Lower leg skin (tissue), 3 donors: ENCODE results near the gene TRIM9.

Experiments
- CTCF ChIP-seq, 3 donors: fragments of 450-650 bp; IDR thresholded peaks; one replicate each; pipeline ENCODE4 v1.5.1; 2016; ENCODE audit warnings: antibody characterized with exemption in 3 of 3, mild to moderate bottlenecking in 3 of 3, moderate library complexity in 2 of 3
- POLR2A ChIP-seq, 2 donors: fragments of 450-650 bp; IDR thresholded peaks; one replicate each; pipeline ENCODE4 v1.6.1; 2016 to 2017; ENCODE audit warnings: antibody characterized with exemption in 2 of 2, mild to moderate bottlenecking in 1 of 2, moderate library complexity in 1 of 2

GRCh38 chr14:51094901-51095853 lies at the start of gene TRIM9:
- TF ChIP-seq CTCF (IDR thresholded peaks at IDR 0.05) (no peak), POLR2A (IDR thresholded peaks at IDR 0.05) (no peak)
